NCI-H2081 (cell line): Measurements from ENCODE around the gene DAB2IP.
A peak's percentile ranks its signal among the peaks of the same experiment; 100 is the strongest.
"Not testable (repeated sequence)": the region's sequence is repeated elsewhere in the genome, so short reads cannot be mapped to it uniquely, and the experiment has no call there.

ENCODE experiments used
- DNase-seq, 2 experiments: peaks; one replicate each; lab custom pipeline; 2025; lab: John Stamatoyannopoulos, UW

The DAB2IP gene

DNA sequence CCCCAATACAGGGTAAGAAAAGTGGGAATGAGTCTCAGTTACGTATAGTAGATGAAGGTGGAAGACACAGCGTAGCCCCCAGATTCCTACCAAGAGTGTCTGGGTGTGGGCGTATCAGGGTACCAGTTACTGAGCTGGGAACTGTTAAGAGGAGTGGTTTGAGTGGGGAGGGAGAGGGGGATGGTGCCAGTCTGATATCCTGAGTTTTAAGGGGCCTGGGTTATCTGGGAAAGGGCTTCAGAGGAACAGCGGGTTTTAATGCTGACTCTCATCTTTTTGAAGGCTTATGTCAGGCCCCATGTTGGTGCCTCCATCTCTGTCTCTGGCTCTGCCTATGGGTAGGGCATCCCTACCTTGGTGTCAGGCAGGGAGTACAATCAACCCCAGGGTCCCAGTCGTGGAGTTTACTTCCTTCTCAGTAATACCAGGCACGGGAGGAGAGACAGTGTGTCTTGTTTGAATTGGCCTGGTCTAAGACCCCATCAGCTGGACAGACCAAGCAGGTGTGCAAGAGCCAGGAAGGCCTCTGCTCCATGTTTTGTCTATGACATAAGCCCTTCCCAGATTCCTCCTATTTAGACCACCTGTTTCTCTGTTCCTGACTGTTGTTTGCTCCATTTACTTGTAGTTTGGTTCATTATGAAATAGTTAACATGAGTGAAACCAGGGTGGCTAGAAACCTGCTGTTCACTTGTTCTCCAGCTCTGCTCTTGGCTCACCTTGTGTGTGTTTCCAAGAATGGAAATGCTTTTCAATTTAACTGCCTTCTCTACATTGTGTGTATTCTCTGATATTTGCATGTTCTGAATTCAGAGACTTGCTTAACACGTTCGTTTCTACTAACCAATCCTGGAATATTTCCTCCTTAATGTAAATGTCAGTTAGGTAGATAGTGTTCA is 125.6 kb downstream of the DAB2IP start:
- DNase-seq, result no peak

DNA sequence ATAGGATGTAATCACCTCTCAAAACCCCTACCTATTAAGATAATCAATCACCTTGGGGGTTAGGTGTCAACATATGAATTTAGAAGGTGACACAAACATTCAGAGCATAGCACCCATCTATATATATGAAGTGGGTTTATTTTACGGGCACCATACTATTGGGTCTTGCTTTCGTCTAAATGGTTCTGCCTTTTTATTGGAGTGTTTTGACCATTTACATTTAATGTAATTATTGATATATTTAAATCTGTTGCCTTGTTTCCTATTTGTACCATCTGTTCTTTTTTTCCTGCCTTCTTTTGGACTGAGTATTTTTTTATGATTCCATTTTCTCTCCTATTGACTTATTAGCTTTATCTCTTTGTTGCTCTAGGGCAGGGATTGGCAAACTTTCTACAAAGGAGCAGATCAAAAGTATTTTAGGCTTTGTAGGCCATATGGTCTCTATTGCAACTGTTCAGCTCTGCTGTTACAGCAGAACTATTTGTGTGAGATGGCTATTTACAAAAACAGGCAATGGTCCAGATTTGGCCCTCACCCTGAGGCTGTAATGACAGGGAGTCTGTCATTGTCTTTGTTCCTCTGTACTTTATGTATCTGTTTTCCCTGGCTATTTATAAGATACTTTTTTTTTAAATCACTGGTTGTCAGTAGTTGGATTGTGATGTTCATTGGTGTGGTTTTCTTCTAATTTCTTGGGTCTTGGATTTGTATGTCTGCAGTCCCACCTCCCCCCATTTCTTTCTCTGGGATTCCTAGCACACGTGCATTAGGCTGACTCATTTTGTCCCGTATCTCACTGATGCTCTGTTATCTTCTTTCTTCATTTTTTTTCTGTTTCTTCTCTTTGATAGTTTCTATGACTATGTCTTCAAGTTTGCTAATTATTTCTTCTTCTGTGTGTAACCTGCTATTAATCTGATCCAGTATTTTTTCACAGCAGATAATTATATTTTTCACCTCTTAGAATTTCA is 127.1 kb downstream of the DAB2IP start:
- peak in 1 of 2 experiments; percentile 23 for DNase-seq

DNA sequence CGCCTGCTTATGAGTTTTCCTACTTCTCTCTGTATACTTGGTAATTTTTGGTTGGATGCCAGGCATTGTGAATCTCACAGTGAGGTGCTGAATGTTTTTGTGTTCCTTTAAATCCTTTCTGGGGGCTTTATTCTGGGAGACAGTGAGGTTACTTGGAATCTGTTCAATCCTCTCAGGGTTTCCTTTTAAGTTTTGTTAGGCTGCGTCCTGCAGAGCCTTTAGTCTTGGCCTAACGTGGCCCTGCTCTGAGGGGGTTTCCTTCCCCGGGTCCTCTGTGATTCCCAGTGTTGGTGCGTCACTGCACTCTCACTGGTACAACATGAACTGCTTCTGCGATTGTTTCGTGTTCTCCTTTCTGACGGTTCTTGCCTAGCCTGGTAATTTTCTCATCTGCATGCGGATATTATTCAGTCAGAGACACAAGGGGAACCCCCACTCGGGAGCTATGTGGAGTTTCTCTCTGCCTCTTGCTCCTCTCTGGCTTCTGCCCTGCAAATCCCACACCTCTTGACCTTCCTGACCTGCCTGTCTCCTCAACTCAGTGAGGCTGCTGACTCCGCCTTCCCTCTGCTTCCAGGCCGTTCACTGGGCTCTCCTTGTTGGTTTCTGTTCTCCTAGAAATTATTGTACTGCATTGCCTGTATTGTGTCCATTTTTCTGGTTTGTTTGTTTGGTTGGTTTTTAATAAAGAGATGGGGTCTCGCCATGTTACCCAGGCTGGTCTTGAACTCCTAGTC is 128.1 kb downstream of the DAB2IP start:
- no peak for DNase-seq

DNA sequence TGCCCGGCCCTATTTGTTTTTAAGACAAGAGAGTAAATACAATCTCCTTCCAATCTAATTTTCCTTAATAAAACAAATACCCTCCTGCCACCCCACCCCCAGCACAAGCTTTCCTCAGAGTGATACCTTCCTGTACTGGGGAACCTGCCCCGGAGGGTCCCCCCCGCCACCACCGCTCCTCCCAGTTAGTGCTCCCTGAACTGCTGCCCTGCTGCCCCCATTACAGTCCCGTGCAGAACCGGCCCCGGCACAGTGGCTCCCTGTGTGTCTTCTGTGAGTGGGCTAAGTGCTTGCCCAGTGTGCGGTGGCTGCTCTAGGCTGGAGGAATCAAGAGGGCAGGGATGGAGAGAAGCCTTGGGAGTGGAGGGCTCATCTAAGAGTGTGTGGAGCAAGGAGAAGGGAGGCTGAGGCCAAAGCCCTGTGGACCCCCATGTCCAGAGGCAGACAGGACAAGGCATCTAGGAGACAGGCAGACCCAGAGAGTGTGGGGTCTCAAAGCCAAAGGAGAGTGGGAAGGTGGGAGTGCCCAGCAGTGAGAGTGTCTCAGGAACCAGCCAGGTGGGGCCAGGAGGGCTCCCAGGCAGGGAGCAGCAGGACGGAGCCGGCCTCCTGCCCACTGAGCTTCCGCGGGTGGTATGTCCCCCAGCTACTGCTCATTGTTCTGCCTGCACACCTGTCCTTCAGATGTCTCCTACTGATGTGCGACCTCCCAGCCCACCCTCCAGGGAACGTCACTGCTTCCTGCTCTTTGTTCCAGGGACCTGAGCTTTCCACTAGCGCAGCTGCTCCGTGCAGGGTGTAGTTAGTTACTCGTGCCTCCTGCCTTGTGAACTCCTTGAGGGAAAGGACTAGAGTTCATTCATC is 129.0 kb downstream of the DAB2IP start:
- peak in 1 of 2 experiments; percentile 57 for DNase-seq

DNA sequence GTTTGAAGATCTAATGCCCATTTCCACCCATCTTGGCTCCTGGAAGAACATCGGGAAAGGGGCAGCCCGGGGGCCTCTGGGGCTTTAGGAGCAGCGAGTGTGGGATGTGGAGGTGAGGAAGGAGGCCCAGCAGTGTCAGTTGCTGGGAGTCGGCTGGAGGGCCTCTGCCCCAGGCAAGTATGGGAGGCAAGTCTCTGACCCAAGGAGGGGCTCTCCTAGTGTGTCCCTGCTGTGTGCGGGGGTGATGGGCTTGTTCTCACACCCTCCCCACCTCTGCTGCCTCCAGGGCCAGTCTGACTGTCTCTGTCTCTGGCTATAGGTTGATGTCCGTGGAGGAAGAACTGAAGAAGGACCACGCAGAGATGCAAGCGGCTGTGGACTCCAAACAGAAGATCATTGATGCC is 129.7 kb downstream of the DAB2IP start:
- DNase-seq, result no peak

DNA sequence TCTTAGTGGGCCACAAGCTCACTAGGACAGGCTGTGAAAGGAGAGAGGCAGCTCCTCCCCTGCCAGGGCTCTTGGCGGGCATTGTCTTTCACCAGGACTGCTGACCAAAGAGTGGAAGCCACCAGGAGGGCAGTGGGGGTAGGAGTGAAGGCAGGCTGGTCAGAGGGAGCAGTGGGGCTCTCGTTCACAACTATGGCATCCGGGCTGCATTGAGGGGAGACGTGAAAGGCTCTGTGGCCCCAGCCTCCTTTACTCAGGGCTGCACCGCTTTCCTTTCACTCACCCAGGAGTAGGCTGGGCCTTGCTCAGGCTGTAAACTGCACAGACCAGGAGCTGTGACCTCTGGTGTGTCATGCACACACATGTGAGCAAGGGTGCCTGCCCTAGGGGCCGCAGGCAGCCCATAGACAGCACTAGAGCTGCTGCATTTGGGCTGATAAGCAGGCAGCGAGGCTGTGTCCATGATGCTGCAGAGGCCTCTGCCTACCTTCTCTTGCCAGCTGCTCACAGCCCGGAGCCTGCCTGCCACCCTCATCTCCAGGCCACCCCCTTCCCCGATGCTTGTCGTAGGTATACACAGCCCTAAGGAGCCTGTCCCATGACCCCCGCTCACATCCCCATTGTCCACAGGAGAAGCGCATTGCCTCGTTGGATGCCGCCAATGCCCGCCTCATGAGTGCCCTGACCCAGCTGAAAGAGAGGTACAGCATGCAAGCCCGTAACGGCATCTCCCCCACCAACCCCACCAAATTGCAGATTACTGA is 130.4 kb downstream of the DAB2IP start:
- no peak for DNase-seq

DNA sequence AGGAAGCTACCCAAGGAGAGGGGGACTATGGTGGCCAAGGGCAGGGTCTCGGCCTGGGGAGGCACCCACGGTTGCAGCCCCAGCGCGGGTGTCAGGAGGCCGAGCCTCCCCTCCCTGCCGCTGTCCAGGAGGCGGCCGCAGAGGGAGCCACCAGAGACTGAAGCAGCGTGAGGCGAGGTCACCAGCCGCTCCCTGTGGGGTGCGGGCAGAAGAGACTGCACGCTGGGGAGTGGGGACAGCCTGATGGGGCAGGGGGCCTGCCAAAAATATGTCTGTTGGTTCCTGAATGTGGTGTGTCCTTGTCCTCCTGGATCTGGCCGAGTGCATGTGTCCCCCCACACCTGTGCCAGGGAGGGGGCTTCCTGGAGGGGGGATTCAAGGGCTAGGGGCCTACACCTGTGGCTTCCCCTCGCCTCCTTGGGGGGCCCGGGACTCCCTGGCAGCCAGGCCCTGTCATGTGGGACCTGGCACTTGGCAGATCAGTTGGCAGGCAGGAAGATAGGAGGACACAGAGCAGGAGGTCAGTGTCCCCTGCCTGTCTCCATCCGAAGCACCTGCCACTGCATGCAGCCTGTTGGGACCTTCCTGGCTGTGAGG is 131.2 kb downstream of the DAB2IP start:
- no peak for DNase-seq

DNA sequence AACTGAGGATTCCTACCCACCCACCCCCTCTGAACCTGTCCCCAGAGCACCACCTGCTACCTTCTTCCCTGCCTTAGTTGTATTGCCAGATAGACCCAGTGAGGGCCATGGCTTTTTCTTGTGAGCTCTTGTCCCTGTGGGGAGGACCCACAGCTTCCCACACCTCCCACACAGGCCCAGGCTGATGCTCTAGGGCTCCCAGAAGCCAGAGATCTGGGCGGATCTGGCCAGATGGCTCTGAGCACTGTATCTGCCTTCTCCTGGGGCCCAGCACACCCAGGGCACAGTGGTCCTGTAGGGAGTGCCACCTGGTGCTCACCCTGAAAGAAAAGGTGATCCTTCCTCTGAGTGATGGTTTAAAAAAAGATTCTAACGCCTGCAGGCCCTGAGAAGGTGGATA is 131.7 kb downstream of the DAB2IP start:
- DNase-seq, result no peak

DNA sequence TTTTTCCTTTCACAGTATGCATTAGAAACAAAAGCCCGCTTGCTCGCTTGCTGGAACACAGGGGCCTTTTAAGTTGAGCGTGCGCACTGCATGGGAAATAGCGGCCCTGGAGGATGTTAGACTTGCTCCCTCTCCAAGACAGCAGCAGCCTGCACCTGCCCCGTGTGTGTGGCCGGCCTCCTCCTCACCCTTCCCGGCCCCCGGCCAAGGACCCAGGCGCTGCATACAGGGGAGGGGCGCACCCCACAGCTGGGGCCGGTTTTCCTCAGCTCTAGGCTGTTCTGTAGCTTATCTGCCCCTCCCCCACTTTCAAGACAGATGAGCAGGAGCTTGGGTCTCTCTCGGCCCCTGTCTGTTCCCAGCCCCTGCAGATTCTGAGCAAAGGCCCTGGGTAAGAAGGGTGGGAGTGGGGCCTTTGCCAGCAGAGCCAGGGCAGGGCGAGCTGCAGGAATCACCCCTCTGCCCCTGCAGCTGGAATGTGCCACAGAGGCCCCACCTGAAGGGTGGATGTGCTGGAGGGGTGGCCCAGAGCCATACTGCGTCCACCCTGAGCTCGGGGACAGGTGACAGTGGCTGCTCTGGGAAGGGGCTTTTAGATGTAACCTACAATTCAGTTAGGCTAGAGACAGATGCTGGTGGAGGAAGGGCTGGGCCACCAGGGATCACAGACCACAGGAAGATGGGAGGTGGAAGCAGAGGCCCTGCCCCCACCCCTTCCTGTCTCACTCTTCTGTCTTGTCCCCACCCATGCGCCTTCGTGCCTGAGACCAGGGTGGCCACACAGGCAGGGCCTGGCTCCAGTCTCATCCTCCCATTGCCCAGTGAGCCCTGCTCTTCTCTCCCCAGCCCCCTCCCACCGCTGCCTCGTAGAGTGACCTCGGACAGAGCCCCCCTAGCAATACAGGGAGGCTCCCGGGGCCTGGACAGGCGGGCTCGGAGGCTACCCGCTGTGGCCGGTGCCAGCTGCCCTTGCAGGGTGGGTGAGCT is 132.4 kb downstream of the DAB2IP start:
- no peak for DNase-seq

DNA sequence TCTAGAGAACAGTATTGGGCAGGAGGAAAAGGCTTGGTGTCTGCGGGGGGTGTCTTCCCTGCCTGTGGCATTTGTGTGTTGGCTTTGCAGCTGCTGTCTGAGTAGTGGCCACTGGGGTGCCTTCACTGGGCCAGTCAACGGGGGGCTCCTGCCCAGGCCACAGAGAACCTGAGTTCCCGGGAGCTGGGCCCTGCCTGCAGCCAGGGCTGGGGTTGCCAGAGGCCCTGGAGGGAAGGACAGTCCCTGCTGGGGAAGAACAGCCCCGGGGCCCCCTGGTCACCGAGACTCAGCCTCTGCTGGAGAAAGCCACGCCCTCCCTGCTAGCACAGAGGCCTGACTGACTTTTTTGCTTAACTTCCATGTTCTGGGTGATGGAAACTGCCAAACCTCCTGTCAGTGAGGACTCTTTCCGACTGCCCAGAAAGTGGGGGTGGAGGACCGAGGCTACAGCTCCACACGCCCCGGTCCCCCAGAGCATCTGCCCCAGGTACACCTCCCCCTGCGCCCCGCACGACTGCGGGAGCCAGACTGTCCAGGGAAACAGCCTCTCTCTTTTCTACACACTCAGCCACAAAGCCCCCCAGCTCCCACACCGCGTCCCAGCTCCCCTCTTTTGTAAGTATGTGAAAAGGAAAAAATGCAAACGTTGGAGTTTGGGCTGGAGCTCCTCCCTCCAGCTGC is 133.4 kb downstream of the DAB2IP start:
- no peak for DNase-seq

DNA sequence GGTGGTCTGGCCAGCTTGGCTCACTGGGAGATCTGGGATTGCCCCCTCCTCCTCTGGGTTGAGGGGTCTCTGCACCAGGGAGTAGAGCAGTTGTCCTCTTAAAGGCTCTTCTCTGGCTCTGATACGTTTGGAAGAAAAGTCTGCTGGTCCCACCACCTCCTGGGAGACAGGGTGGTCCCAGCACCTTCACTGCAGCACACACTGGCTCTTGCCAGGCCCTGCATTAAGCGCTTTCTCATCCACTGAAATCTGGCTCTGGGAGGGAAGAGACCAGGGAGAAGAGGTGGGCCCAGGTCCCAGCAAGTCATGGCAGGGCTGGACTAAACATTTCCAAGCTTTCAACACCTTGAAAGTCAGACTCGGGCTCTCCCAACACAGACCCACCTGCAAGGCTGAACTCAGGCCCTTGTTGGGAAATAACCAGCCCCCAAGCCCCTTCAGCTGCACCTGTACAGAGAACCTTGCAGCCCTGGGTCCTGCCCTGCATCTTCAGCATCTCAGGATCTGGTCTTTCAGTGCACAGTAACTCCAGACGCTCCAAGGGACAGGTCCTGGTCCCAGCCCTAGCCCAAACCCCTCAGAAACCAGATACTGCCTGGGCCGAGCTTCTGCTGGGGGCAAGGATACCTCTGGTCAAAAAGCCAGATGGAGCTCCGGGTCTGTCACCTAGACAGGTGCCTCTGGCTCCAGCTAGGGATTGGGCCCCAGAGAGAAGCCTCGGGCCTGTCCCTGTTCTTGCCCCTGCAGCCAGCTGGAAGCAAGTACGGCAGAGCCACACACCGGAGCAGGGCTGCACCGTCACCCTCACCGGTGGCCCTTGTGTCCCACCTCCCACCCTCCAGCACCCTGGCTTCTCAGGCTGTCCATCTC is 134.5 kb downstream of the DAB2IP start:
- DNase-seq, result no peak

DNA sequence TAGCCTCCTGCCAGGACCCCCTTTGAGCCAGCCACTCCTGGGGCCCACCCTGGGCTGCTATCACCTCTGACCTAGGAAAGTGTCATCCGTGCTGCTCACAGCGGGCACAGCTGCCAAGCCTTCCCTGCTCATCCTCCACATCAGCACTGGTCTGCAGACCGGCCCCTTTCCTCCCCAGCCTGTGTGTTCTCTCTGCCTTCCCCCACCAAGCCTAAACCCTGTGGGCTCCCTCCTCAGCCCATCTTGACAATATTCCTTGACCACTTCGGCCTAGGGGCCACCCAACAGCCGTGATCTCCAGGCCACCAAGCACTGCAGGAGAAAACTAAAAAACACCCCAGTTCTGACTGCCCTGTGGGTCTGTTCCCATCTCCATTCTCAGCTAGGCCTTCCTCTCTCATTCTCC is 135.1 kb downstream of the DAB2IP start:
- no peak for DNase-seq

DNA sequence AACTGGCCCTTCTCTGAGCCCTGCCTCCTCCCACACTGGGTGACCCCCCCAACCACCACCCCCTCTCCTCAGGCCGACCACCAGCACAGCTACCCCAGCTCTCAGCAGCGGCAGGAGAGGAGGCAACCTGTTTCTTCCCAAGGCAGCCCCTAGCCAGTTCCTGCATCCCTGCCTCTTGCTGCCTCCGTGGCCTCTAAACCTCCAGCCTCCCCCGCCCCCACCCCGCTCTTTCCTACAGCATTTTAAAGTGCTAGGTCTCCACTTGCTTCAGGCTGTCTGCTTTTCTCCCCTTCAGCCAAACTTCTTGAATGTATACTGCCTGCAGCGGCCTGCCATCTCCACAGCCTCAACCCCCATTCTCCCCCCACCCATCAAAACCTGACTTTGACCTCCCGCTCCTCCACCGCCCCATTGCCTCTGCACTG is 135.6 kb downstream of the DAB2IP start:
- DNase-seq, result no peak

DNA sequence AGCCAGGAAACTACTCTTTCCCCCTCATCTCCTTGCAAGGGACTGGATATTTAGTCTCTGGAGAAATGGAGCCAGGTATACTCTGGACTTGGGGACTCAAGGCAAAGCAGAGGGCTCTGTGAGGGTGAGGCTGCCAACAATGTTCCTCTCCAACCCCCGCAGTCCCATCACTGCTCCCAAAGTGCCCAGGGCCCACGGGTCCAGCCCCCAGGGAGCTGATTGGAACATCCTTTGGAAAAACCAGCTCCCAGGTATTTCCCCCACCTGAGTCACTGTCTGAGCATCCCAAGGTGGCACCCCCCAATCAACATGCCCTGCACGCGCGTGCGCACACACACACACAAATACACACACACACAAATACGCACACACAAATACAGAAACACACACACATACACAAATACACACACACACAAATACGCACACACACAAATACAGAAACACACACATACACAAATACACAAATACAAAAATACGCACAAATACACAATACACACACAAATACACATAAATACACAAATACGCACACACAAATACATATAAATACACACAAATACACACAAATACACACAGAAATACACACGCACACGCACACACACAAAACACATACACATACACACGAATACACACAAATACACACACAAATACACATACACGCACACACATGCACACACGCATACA is 137.4 kb downstream of the DAB2IP start:
- no peak for DNase-seq

DNA sequence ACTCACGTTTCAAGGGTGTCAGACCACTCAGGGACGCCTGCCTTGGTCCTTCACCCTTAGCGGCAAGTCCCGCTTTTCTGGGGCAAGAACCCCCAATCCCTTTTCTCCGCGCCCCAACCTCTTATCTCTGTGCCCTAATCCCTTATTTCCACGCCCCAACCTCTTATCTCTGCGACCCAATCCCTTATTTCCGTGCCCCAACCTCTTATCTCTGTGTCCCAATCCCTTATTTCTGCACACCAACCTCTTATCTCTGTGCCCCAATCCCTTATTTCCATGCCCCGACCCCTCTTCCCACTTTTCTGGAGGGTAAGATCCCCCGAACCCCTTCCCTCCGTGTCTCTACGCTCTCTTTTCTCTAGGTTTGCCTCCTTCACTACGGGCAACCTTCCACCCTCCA is 139.4 kb downstream of the DAB2IP start:
- no peak for DNase-seq

DNA sequence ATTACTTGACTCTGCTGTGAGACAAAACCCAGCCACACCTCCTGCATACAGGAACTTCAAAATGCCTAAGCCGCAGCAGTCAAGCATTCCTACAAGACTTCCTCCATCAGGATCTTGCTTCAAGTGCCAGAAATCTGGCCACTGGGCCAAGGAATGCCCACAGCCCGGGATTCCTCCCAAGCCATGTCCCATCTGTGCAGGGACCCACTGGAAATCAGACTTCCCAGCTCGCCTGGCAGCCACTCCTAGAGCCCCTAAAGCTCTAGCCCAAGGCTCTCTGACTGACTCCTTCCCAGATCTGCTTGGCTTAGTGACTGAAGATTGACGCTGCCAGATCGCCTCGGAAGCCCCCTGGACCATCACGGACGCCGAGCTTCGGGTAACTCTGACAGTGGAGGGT is 141.0 kb downstream of the DAB2IP start:
- not testable (repeated sequence) for DNase-seq
